ENCODE data around the gene RAB36. TPM values are rescaled to one million over a fixed set of nuclear protein-coding genes. Genes with fewer than 3 reads are reported as not detected.

RAB36 gene
- polyA plus RNA-seq, 1 donor: 2.2 TPM

- Histone ChIP-seq H3K4me1 (ENCODE audit: control insufficient read depth, insufficient read depth, low read length) (peaks cover 26% of the 10 kb centered on the region), H3K27me3 (ENCODE audit: control insufficient read depth, insufficient read depth, low read length) (no peaks in the 10 kb centered on the region), H3K36me3 (ENCODE audit: control insufficient read depth, insufficient read depth, low read length) (no peaks in the 10 kb centered on the region), H3K9me3 (ENCODE audit: control insufficient read depth, low read depth, low read length) (no peaks in the 10 kb centered on the region), H3K4me3 (ENCODE audit: low read length) (no peak overlapping the region), H3K27ac (ENCODE audit: low read length) (no peak overlapping the region)
- no peak for DNase-seq
- WGBS (ENCODE audit: insufficient coverage, low lambda C conversion rate): no CpG with 5 or more reads among the region's 1 CpG
Observed at GRCh38 chr22:23143119-23143518, 2.2 kb upstream of the RAB36 start.

GRCh38 chr22:23144432-23144831 lies 845 bp upstream of the RAB36 start:
- Histone ChIP-seq H3K27me3 (ENCODE audit: control insufficient read depth, insufficient read depth, low read length) (no peaks in the 10 kb centered on the region), H3K27ac (ENCODE audit: low read length) (peak overlapping the region; percentile 54), H3K4me3 (ENCODE audit: low read length) (no peak overlapping the region), H3K4me1 (ENCODE audit: control insufficient read depth, insufficient read depth, low read length) (peaks cover 26% of the 10 kb centered on the region), H3K36me3 (ENCODE audit: control insufficient read depth, insufficient read depth, low read length) (no peaks in the 10 kb centered on the region), H3K9me3 (ENCODE audit: control insufficient read depth, low read depth, low read length) (no peaks in the 10 kb centered on the region)
- WGBS (ENCODE audit: insufficient coverage, low lambda C conversion rate): no CpG with 5 or more reads among the region's 4 CpGs
- no peak for DNase-seq

- WGBS (ENCODE audit: insufficient coverage, low lambda C conversion rate): no CpG with 5 or more reads among the region's 2 CpGs
Observed at GRCh38 chr22:23145878-23146470, 697 bp downstream of the RAB36 start.

GRCh38 chr22:23146478-23147205 lies 1.4 kb downstream of the RAB36 start:
- no CpG with 5 or more reads among the region's 8 CpGs for WGBS (ENCODE audit: insufficient coverage, low lambda C conversion rate)
- no peak for DNase-seq
- Histone ChIP-seq H3K27ac (ENCODE audit: low read length) (no peak overlapping the region), H3K27me3 (ENCODE audit: control insufficient read depth, insufficient read depth, low read length) (no peaks in the 10 kb centered on the region), H3K9me3 (ENCODE audit: control insufficient read depth, low read depth, low read length) (no peaks in the 10 kb centered on the region), H3K4me3 (ENCODE audit: low read length) (no peak overlapping the region), H3K4me1 (ENCODE audit: control insufficient read depth, insufficient read depth, low read length) (peaks cover 22% of the 10 kb centered on the region), H3K36me3 (ENCODE audit: control insufficient read depth, insufficient read depth, low read length) (no peaks in the 10 kb centered on the region)

More at GRCh38 chr22:23145878-23146470, 697 bp downstream of the RAB36 start:
- DNase-seq: no peak
- Histone ChIP-seq H3K4me3 (ENCODE audit: low read length) (peak overlapping the region; percentile 47), H3K27me3 (ENCODE audit: control insufficient read depth, insufficient read depth, low read length) (no peaks in the 10 kb centered on the region), H3K9me3 (ENCODE audit: control insufficient read depth, low read depth, low read length) (no peaks in the 10 kb centered on the region), H3K27ac (ENCODE audit: low read length) (peak overlapping the region; percentile 20), H3K4me1 (ENCODE audit: control insufficient read depth, insufficient read depth, low read length) (peaks cover 26% of the 10 kb centered on the region), H3K36me3 (ENCODE audit: control insufficient read depth, insufficient read depth, low read length) (no peaks in the 10 kb centered on the region)

GRCh38 chr22:23147617-23148387 lies 2.5 kb downstream of the RAB36 start:
- no peaks in the 10 kb centered on the region for H3K27me3 ChIP-seq (ENCODE audit: control insufficient read depth, insufficient read depth, low read length)
- no peaks in the 10 kb centered on the region for H3K9me3 ChIP-seq (ENCODE audit: control insufficient read depth, low read depth, low read length)
- no CpG with 5 or more reads among the region's 6 CpGs for WGBS (ENCODE audit: insufficient coverage, low lambda C conversion rate)
- no peak overlapping the region for H3K27ac ChIP-seq (ENCODE audit: low read length)
- H3K4me1 ChIP-seq (ENCODE audit: control insufficient read depth, insufficient read depth, low read length): peaks cover 13% of the 10 kb centered on the region
- H3K36me3 ChIP-seq (ENCODE audit: control insufficient read depth, insufficient read depth, low read length): no peaks in the 10 kb centered on the region
- DNase-seq: peak in 1 of 2 donors; percentile 64
- no peak overlapping the region for H3K4me3 ChIP-seq (ENCODE audit: low read length)

GRCh38 chr22:23149743-23150238 lies 4.5 kb downstream of the RAB36 start:
- DNase-seq: no peak
- Histone ChIP-seq H3K36me3 (ENCODE audit: control insufficient read depth, insufficient read depth, low read length) (no peaks in the 10 kb centered on the region), H3K27ac (ENCODE audit: low read length) (no peak overlapping the region), H3K4me1 (ENCODE audit: control insufficient read depth, insufficient read depth, low read length) (peaks cover 9% of the 10 kb centered on the region), H3K4me3 (ENCODE audit: low read length) (no peak overlapping the region), H3K9me3 (ENCODE audit: control insufficient read depth, low read depth, low read length) (no peaks in the 10 kb centered on the region), H3K27me3 (ENCODE audit: control insufficient read depth, insufficient read depth, low read length) (no peaks in the 10 kb centered on the region)
- WGBS (ENCODE audit: insufficient coverage, low lambda C conversion rate): no CpG with 5 or more reads among the region's 15 CpGs

- H3K4me3 ChIP-seq (ENCODE audit: low read length): no peak overlapping the region
- no peaks in the 10 kb centered on the region for H3K36me3 ChIP-seq (ENCODE audit: control insufficient read depth, insufficient read depth, low read length)
- peaks cover 3% of the 10 kb centered on the region for H3K4me1 ChIP-seq (ENCODE audit: control insufficient read depth, insufficient read depth, low read length)
- no peaks in the 10 kb centered on the region for H3K27me3 ChIP-seq (ENCODE audit: control insufficient read depth, insufficient read depth, low read length)
- no CpG with 5 or more reads among the region's 6 CpGs for WGBS (ENCODE audit: insufficient coverage, low lambda C conversion rate)
- no peak for DNase-seq
- no peak overlapping the region for H3K27ac ChIP-seq (ENCODE audit: low read length)
- no peaks in the 10 kb centered on the region for H3K9me3 ChIP-seq (ENCODE audit: control insufficient read depth, low read depth, low read length)
Observed at GRCh38 chr22:23150762-23151161, 5.5 kb downstream of the RAB36 start.

GRCh38 chr22:23151827-23152226 lies 6.5 kb downstream of the RAB36 start:
- WGBS (ENCODE audit: insufficient coverage, low lambda C conversion rate): no CpG with 5 or more reads among the region's 16 CpGs
- H3K27me3 ChIP-seq (ENCODE audit: control insufficient read depth, insufficient read depth, low read length): no peaks in the 10 kb centered on the region
- no peaks in the 10 kb centered on the region for H3K9me3 ChIP-seq (ENCODE audit: control insufficient read depth, low read depth, low read length)
- no peak overlapping the region for H3K4me3 ChIP-seq (ENCODE audit: low read length)
- no peak overlapping the region for H3K27ac ChIP-seq (ENCODE audit: low read length)
- H3K4me1 ChIP-seq (ENCODE audit: control insufficient read depth, insufficient read depth, low read length): no peaks in the 10 kb centered on the region
- no peaks in the 10 kb centered on the region for H3K36me3 ChIP-seq (ENCODE audit: control insufficient read depth, insufficient read depth, low read length)
- DNase-seq: no peak

- H3K9me3 ChIP-seq (ENCODE audit: control insufficient read depth, low read depth, low read length): no peaks in the 10 kb centered on the region
- H3K4me3 ChIP-seq (ENCODE audit: low read length): no peak overlapping the region
- WGBS (ENCODE audit: insufficient coverage, low lambda C conversion rate): no CpG with 5 or more reads among the region's 19 CpGs
- DNase-seq: no peak
- H3K36me3 ChIP-seq (ENCODE audit: control insufficient read depth, insufficient read depth, low read length): no peaks in the 10 kb centered on the region
- H3K27ac ChIP-seq (ENCODE audit: low read length): no peak overlapping the region
- no peaks in the 10 kb centered on the region for H3K27me3 ChIP-seq (ENCODE audit: control insufficient read depth, insufficient read depth, low read length)
- no peaks in the 10 kb centered on the region for H3K4me1 ChIP-seq (ENCODE audit: control insufficient read depth, insufficient read depth, low read length)
Observed at GRCh38 chr22:23152238-23153114, 7.2 kb downstream of the RAB36 start.

GRCh38 chr22:23153994-23154393 lies 8.7 kb downstream of the RAB36 start:
- Histone ChIP-seq H3K4me3 (ENCODE audit: low read length) (no peak overlapping the region), H3K4me1 (ENCODE audit: control insufficient read depth, insufficient read depth, low read length) (no peaks in the 10 kb centered on the region), H3K36me3 (ENCODE audit: control insufficient read depth, insufficient read depth, low read length) (no peaks in the 10 kb centered on the region), H3K27me3 (ENCODE audit: control insufficient read depth, insufficient read depth, low read length) (no peaks in the 10 kb centered on the region), H3K27ac (ENCODE audit: low read length) (no peak overlapping the region), H3K9me3 (ENCODE audit: control insufficient read depth, low read depth, low read length) (no peaks in the 10 kb centered on the region)
- WGBS (ENCODE audit: insufficient coverage, low lambda C conversion rate): 100% methylated on average over 1 of the region's 7 CpGs
- no peak for DNase-seq

Data from large intestine (tissue), 3 donors.